Endodermal cell (in vitro differentiated cells): ENCODE measurements around the gene TPPP. TPM values are rescaled to one million over a fixed set of nuclear protein-coding genes. Genes with fewer than 3 reads are reported as not detected.
"Not testable (repeated sequence)": the region's sequence is repeated elsewhere in the genome, so short reads cannot be mapped to it uniquely, and the experiment has no call there.

ENCODE experiments used
- DNase-seq: peaks from one replicate; pipeline ENCODE4 v3.0.0-alpha.2; 2017
- H3K27ac ChIP-seq: 2 replicates; pipeline ENCODE4 v1.5.1; 2013; ENCODE audit warnings: mild to moderate bottlenecking, low read depth, low read length, moderate library complexity
- H3K27me3 ChIP-seq: 2 replicates; pipeline ENCODE4 v1.6.1; 2013; ENCODE audit warnings: mild to moderate bottlenecking, low read length, moderate library complexity; ENCODE audit not compliant: insufficient read depth, control insufficient read depth, poor library complexity, severe bottlenecking
- H3K36me3 ChIP-seq: 2 replicates; pipeline ENCODE4 v1.7.0; 2013; ENCODE audit warnings: mild to moderate bottlenecking, low read length, moderate library complexity; ENCODE audit not compliant: control insufficient read depth, insufficient read depth
- H3K4me1 ChIP-seq: one replicate; pipeline ENCODE4 v1.7.0; 2013; ENCODE audit warnings: low read length; ENCODE audit not compliant: control insufficient read depth, insufficient read depth
- H3K4me3 ChIP-seq: 2 replicates; pipeline ENCODE4 v1.5.1; 2013; ENCODE audit warnings: mild to moderate bottlenecking, low read length, moderate library complexity
- H3K9ac ChIP-seq: 2 replicates; pipeline ENCODE4 v1.6.1; 2013; ENCODE audit warnings: mild to moderate bottlenecking, low read length, moderate library complexity; ENCODE audit not compliant: poor library complexity, severe bottlenecking; ENCODE audit errors: extremely low read depth
- H3K9me3 ChIP-seq: 2 replicates; pipeline ENCODE4 v1.6.1; 2013; ENCODE audit warnings: mild to moderate bottlenecking, low read length, moderate library complexity; ENCODE audit not compliant: control insufficient read depth
- H3K27ac Mint-ChIP-seq: 2 replicates; pipeline ENCODE4 v1.8.0; 2020; ENCODE audit warnings: mixed read lengths
- H3K27me3 Mint-ChIP-seq: 2 replicates; pipeline ENCODE4 v1.8.0; 2021; ENCODE audit warnings: mild to moderate bottlenecking, mixed read lengths; ENCODE audit not compliant: insufficient read depth
- H3K36me3 Mint-ChIP-seq: 2 replicates; pipeline ENCODE4 v1.8.0; 2020; ENCODE audit warnings: low read depth, mixed read lengths
- H3K4me1 Mint-ChIP-seq: 2 replicates; pipeline ENCODE4 v1.8.0; 2020; ENCODE audit warnings: mixed read lengths
- H3K4me3 Mint-ChIP-seq: 2 replicates; pipeline ENCODE4 v1.8.0; 2020; ENCODE audit warnings: mild to moderate bottlenecking, moderate library complexity, mixed read lengths
- H3K9me3 Mint-ChIP-seq: 2 replicates; pipeline ENCODE4 v1.8.0; 2020; ENCODE audit warnings: mild to moderate bottlenecking, mixed read lengths
- CTCF ChIP-seq: fragments of 200-600 bp; sonication (generic); conservative IDR thresholded peaks from 2 replicates; pipeline ENCODE4 v1.5.0; 2021; ENCODE audit warnings: antibody characterized with exemption, mild to moderate bottlenecking
- WGBS, 2 experiments: methylation state at CpG; one replicate each; pipeline versions ENCODE4 v1.1.5 to v1.1.7; 2013; ENCODE audit warnings: missing lambda C conversion rate in 2 of 2, mixed read lengths in 1 of 2; ENCODE audit not compliant: insufficient coverage in 1 of 2, insufficient read length in 1 of 2; 5-methylcytosine and 5-hydroxymethylcytosine counted together
- total RNA-seq, 2 donors: library from RNA; stranded (reverse); fragmentation: NEBNext Ultra II Directional in 1 of 2; extraction: Animal tissue kit (Norgen Biotek cat#: 25700) in 1 of 2; gene quantifications; 2 replicates in 1 of 2; 3 replicates in 1 of 2; pipeline ENCODE4 v1.2.1, GENCODE V29; 2021

TPPP gene
- total RNA-seq, 2 donors from 2014 or later: 0.22 to 0.70 TPM

GRCh38 chr5:713686-714085 lies 20.5 kb upstream of the TPPP start:
- not testable (repeated sequence) for H3K4me1 Mint-ChIP-seq, H3K27ac ChIP-seq, H3K9ac ChIP-seq, H3K27me3 ChIP-seq, H3K27ac Mint-ChIP-seq, H3K4me3 ChIP-seq, H3K9me3 ChIP-seq, H3K36me3 Mint-ChIP-seq, H3K36me3 ChIP-seq, H3K4me3 Mint-ChIP-seq, H3K4me1 ChIP-seq
- 58% methylated on average over 2 of the region's 3 CpGs; no CpG with 5 or more reads in 1 of the 2 experiments for WGBS, 2 experiments
- Mint-ChIP-seq H3K27me3 (peaks cover 31% of the 10 kb centered on the region), H3K9me3 (peaks cover 20% of the 10 kb centered on the region)
- peak; percentile 48 for DNase-seq
- peak; percentile 29 for TF ChIP-seq CTCF

GRCh38 chr5:708848-709517 lies 15.8 kb upstream of the TPPP start:
- H3K4me3 ChIP-seq, H3K4me1 ChIP-seq, H3K36me3 ChIP-seq, H3K36me3 Mint-ChIP-seq, H3K9ac ChIP-seq, H3K27me3 ChIP-seq, DNase-seq, H3K27ac ChIP-seq, H3K4me1 Mint-ChIP-seq, H3K4me3 Mint-ChIP-seq, H3K27ac Mint-ChIP-seq, H3K9me3 ChIP-seq, H3K27me3 Mint-ChIP-seq: not testable (repeated sequence)
- H3K9me3 Mint-ChIP-seq: peaks cover 20% of the 10 kb centered on the region
- 92% methylated on average over 1 of the region's 3 CpGs; no CpG with 5 or more reads in 1 of the 2 experiments for WGBS, 2 experiments

GRCh38 chr5:708374-708773 lies 15.2 kb upstream of the TPPP start:
- peaks cover 20% of the 10 kb centered on the region for H3K9me3 Mint-ChIP-seq
- not testable (repeated sequence) for H3K9ac ChIP-seq, H3K27ac ChIP-seq, H3K4me3 ChIP-seq, H3K4me1 ChIP-seq, H3K36me3 Mint-ChIP-seq, H3K27me3 Mint-ChIP-seq, H3K36me3 ChIP-seq, H3K9me3 ChIP-seq, DNase-seq, H3K27me3 ChIP-seq, H3K27ac Mint-ChIP-seq, H3K4me1 Mint-ChIP-seq, H3K4me3 Mint-ChIP-seq
- 90% methylated on average over 4 of the region's 4 CpGs; no CpG with 5 or more reads in 1 of the 2 experiments for WGBS, 2 experiments

GRCh38 chr5:706127-706526 lies 13.0 kb upstream of the TPPP start:
- Mint-ChIP-seq H3K9me3 (peaks cover 20% of the 10 kb centered on the region), H3K27me3 (peaks cover 17% of the 10 kb centered on the region)
- not testable (repeated sequence) for DNase-seq, H3K9me3 ChIP-seq, H3K9ac ChIP-seq, H3K4me1 ChIP-seq, H3K4me1 Mint-ChIP-seq, H3K4me3 ChIP-seq, H3K36me3 ChIP-seq, H3K27ac Mint-ChIP-seq, H3K4me3 Mint-ChIP-seq, H3K36me3 Mint-ChIP-seq, H3K27ac ChIP-seq
- WGBS, 2 experiments: 78 to 86% methylated on average over 6 to 7 of the region's 7 CpGs
- peaks cover 10% of the 10 kb centered on the region for H3K27me3 ChIP-seq

GRCh38 chr5:696753-697702 lies 3.9 kb upstream of the TPPP start:
- not testable (repeated sequence) for H3K36me3 Mint-ChIP-seq, H3K27ac ChIP-seq, H3K4me3 Mint-ChIP-seq, H3K9me3 Mint-ChIP-seq, H3K9ac ChIP-seq, H3K9me3 ChIP-seq, H3K4me1 Mint-ChIP-seq, H3K4me3 ChIP-seq, H3K27ac Mint-ChIP-seq, DNase-seq, H3K4me1 ChIP-seq, H3K36me3 ChIP-seq
- peaks cover 50% of the 10 kb centered on the region for H3K27me3 Mint-ChIP-seq
- 83 to 91% methylated on average over 4 to 14 of the region's 21 CpGs for WGBS, 2 experiments
- H3K27me3 ChIP-seq: peaks cover 48% of the 10 kb centered on the region

- not testable (repeated sequence) for H3K4me3 Mint-ChIP-seq, DNase-seq, H3K27ac ChIP-seq, H3K9me3 ChIP-seq, H3K4me3 ChIP-seq, H3K36me3 ChIP-seq, H3K4me1 Mint-ChIP-seq, H3K27ac Mint-ChIP-seq, H3K9ac ChIP-seq, H3K36me3 Mint-ChIP-seq, H3K4me1 ChIP-seq, H3K9me3 Mint-ChIP-seq
- WGBS, 2 experiments: 70% methylated on average over 6 of the region's 8 CpGs; no CpG with 5 or more reads in 1 of the 2 experiments
- peaks cover 45% of the 10 kb centered on the region for H3K27me3 ChIP-seq
- H3K27me3 Mint-ChIP-seq: peaks cover 46% of the 10 kb centered on the region
Measured at GRCh38 chr5:696191-696590, 3.0 kb upstream of the TPPP start.
